Body of pancreas (tissue), 4 donors: ENCODE data around the gene LRRC9. TPM values are rescaled to one million over a fixed set of nuclear protein-coding genes. Genes with fewer than 3 reads are reported as not detected.
"Not testable (repeated sequence)": the region's sequence is repeated elsewhere in the genome, so short reads cannot be mapped to it uniquely, and the experiment has no call there.

Source experiments
- ATAC-seq: fragments of 150-250 bp; one replicate; pipeline ENCODE4 v1.9.1; 2016
- DNase-seq, 4 donors: peaks; one replicate each; pipeline ENCODE4 v3.0.0-alpha.2; 2019
- H3K27ac ChIP-seq, 4 donors: fragments of 200-600 bp; sonication (generic); 1 replicate in 3 of 4; 2 replicates in 1 of 4; pipeline versions ENCODE4 v1.5.1 to v1.6.1; 2016 to 2019; ENCODE audit warnings: mild to moderate bottlenecking in 1 of 4, mixed read lengths in 1 of 4, moderate library complexity in 1 of 4
- H3K27me3 ChIP-seq, 2 donors: fragments of 200-600 bp; sonication (generic); one replicate each; pipeline ENCODE4 v1.6.0; 2016; ENCODE audit warnings: mild to moderate bottlenecking in 1 of 2
- H3K36me3 ChIP-seq, 2 donors: fragments of 200-600 bp; sonication (generic); replicated peaks in 1 of 2; 2 replicates each; pipeline ENCODE4 v1.5.1; 2016; ENCODE audit warnings: low read depth in 2 of 2; ENCODE audit not compliant: insufficient read depth in 1 of 2
- H3K4me1 ChIP-seq: fragments of 200-600 bp; sonication (generic); one replicate; pipeline ENCODE4 v1.6.0; 2016
- H3K4me3 ChIP-seq, 2 donors: fragments of 200-600 bp; sonication (generic); 1 replicate in 1 of 2; 2 replicates in 1 of 2; pipeline ENCODE4 v1.5.1; 2016 to 2019
- H3K9me3 ChIP-seq, 3 donors: fragments of 200-600 bp; sonication (generic); 1 replicate in 2 of 3; 2 replicates in 1 of 3; pipeline ENCODE4 v1.5.1; 2016
- CTCF ChIP-seq, 7 experiments: fragments of 450-650 bp in 4 of 7; fragments of 200-600 bp in 3 of 7; sonication (generic) in 3 of 7; IDR thresholded peaks; one replicate each; pipeline ENCODE4 v1.5.1; 2016 to 2019; ENCODE audit warnings: antibody characterized with exemption in 7 of 7
- POLR2A ChIP-seq, 3 donors: fragments of 450-650 bp; IDR thresholded peaks; one replicate each; pipeline ENCODE4 v1.6.1; 2016; ENCODE audit warnings: antibody characterized with exemption in 3 of 3, mild to moderate bottlenecking in 2 of 3
- WGBS, 2 donors: methylation state at CpG; one replicate each; pipeline ENCODE4 v1.1.5; 2017; 5-methylcytosine and 5-hydroxymethylcytosine counted together
- intact Hi-C: fragments of 100-400 bp; cut with DNase I; formaldehyde crosslinking; loops from one replicate; pipeline ENCODE4 v1.15.1; 2023
- total RNA-seq, 2 donors: library from RNA; depleted of rRNA; stranded (reverse); fragments of >200 nt; gene quantifications; one replicate each; pipeline ENCODE4 v1.1.0, GENCODE V29; 2016

Gene LRRC9
- total RNA-seq, 2 donors from 2014 or later, result not detected

- Histone ChIP-seq H3K27ac (no peak overlapping the region), H3K4me3 (no peak overlapping the region), H3K4me1 (no peaks in the 10 kb centered on the region), H3K9me3 (no peaks in the 10 kb centered on the region), H3K27me3 (no peaks in the 10 kb centered on the region), H3K36me3 (no peaks in the 10 kb centered on the region)
- no peak for DNase-seq
- intact Hi-C loops, result no loop called here
- TF ChIP-seq POLR2A (IDR thresholded peaks at IDR 0.05), result no peak
- TF ChIP-seq CTCF (IDR thresholded peaks at IDR 0.05), result no peak
- no peak for ATAC-seq
Observed at GRCh38 chr14:59944909-59945308, 25.0 kb downstream of the LRRC9 start.

GRCh38 chr14:59952141-59952540, 32.2 kb downstream of the LRRC9 start:
- WGBS, 2 donors, result 81 to 91% methylated on average over 5 to 22 of the region's 30 CpGs
- H3K27ac ChIP-seq, H3K27me3 ChIP-seq, DNase-seq, intact Hi-C loops, H3K4me3 ChIP-seq, ATAC-seq, H3K36me3 ChIP-seq, H3K4me1 ChIP-seq: not testable (repeated sequence)
- peaks cover 0 to 17% (median 0%) of the 10 kb centered on the region in 3 donors for H3K9me3 ChIP-seq

- intact Hi-C loops, H3K27ac ChIP-seq, ATAC-seq, H3K4me3 ChIP-seq, H3K27me3 ChIP-seq, H3K36me3 ChIP-seq, H3K4me1 ChIP-seq: not testable (repeated sequence)
- peak in 1 of 4 donors; percentile 12 for DNase-seq
- 69 to 77% methylated on average over 4 of the region's 4 CpGs for WGBS, 2 donors
- H3K9me3 ChIP-seq, result peaks cover 0 to 19% (median 0%) of the 10 kb centered on the region in 3 donors
Observed at GRCh38 chr14:59957890-59958289, 37.9 kb downstream of the LRRC9 start.

- Histone ChIP-seq H3K4me3 (no peak overlapping the region), H3K27ac (no peak overlapping the region), H3K36me3 (no peaks in the 10 kb centered on the region), H3K4me1 (no peaks in the 10 kb centered on the region), H3K9me3 (peaks cover 0 to 19% (median 0%) of the 10 kb centered on the region in 3 donors), H3K27me3 (no peaks in the 10 kb centered on the region)
- no peak for DNase-seq
- 83 to 85% methylated on average over 3 of the region's 3 CpGs for WGBS, 2 donors
- ATAC-seq, result no peak
- intact Hi-C loops, result loop anchor here (5.0 kb wide), 1 partner anchor 228 kb away; no protein-coding TSS in a partner anchor
- no peak for TF ChIP-seq CTCF (IDR thresholded peaks at IDR 0.05)
- no peak for TF ChIP-seq POLR2A (IDR thresholded peaks at IDR 0.05)
Observed at GRCh38 chr14:59959668-59960067, 39.7 kb downstream of the LRRC9 start.

- H3K27ac ChIP-seq, result no peak overlapping the region
- no peak for ATAC-seq
- TF ChIP-seq CTCF (IDR thresholded peaks at IDR 0.05) (no peak), POLR2A (IDR thresholded peaks at IDR 0.05) (no peak)
- WGBS, 2 donors, result 89 to 93% methylated on average over 1 of the region's 1 CpG
- H3K9me3 ChIP-seq, result peaks cover 0 to 4% (median 0%) of the 10 kb centered on the region in 3 donors
- no peaks in the 10 kb centered on the region for H3K27me3 ChIP-seq
- H3K4me1 ChIP-seq, result no peaks in the 10 kb centered on the region
- no peak overlapping the region for H3K4me3 ChIP-seq
- no peak for DNase-seq
- no peaks in the 10 kb centered on the region for H3K36me3 ChIP-seq
- intact Hi-C loops, result loop anchor here (5.0 kb wide), 1 partner anchor 226 kb away; no protein-coding TSS in a partner anchor
Observed at GRCh38 chr14:59961518-59962062, 41.6 kb downstream of the LRRC9 start.
